HEK293T (cell line): Measurements from ENCODE around the gene MYLK.
"Not testable (repeated sequence)": the region's sequence is repeated elsewhere in the genome, so short reads cannot be mapped to it uniquely, and the experiment has no call there.

Experiments used
- CTCF ChIA-PET: fragments of 350-600 bp; formaldehyde crosslinking; extraction: SDS; loops from one replicate; lab custom pipeline; 2021; ENCODE audit warnings: antibody characterized with exemption, inconsistent platforms; lab: Yijun Ruan, JAX
- POLR2A ChIA-PET: fragments of 350-600 bp; formaldehyde crosslinking; extraction: SDS; loops from one replicate; lab custom pipeline; 2020; ENCODE audit warnings: antibody characterized with exemption, inconsistent platforms; lab: Yijun Ruan, JAX
- DNase-seq: peaks from one replicate; pipeline ENCODE4 v3.0.0; 2012; ENCODE audit warnings: mixed read lengths; ENCODE audit errors: extremely low spot score
- ARNT ChIP-seq: fragments of 450-650 bp; IDR thresholded peaks from 2 replicates; pipeline ENCODE4 v1.6.1; 2017; ENCODE audit warnings: mild to moderate bottlenecking
- BHLHE40 ChIP-seq: fragments of 450-650 bp; IDR thresholded peaks from 2 replicates; pipeline ENCODE4 v1.6.1; 2016; ENCODE audit warnings: mild to moderate bottlenecking, moderate library complexity, borderline replicate concordance
- CTBP1 ChIP-seq: fragments of 450-650 bp; IDR thresholded peaks from 2 replicates; pipeline ENCODE4 v1.6.1; 2016; ENCODE audit warnings: borderline replicate concordance
- ELF4 ChIP-seq: fragments of 450-650 bp; IDR thresholded peaks from 2 replicates; pipeline ENCODE4 v1.6.1; 2017; ENCODE audit warnings: antibody characterized with exemption
- FOXA1 ChIP-seq: fragments of 450-650 bp; IDR thresholded peaks from 2 replicates; pipeline ENCODE4 v1.6.1; 2016; ENCODE audit warnings: mild to moderate bottlenecking
- FOXK2 ChIP-seq: fragments of 450-650 bp; IDR thresholded peaks from 2 replicates; pipeline ENCODE4 v1.6.1; 2016; ENCODE audit warnings: mild to moderate bottlenecking
- FOXM1 ChIP-seq: fragments of 450-650 bp; IDR thresholded peaks from 2 replicates; pipeline ENCODE4 v1.6.1; 2017; ENCODE audit warnings: mild to moderate bottlenecking, borderline replicate concordance
- HDGF ChIP-seq: fragments of 450-650 bp; IDR thresholded peaks from 2 replicates; pipeline ENCODE4 v1.6.1; 2017; ENCODE audit warnings: antibody characterized with exemption, borderline replicate concordance
- L3MBTL2 ChIP-seq: fragments of 450-650 bp; conservative IDR thresholded peaks from 2 replicates; pipeline ENCODE4 v1.6.1; 2016; ENCODE audit warnings: mild to moderate bottlenecking
- LEF1 ChIP-seq: fragments of 450-650 bp; IDR thresholded peaks from 2 replicates; pipeline ENCODE4 v1.6.1; 2017; ENCODE audit warnings: mild to moderate bottlenecking, borderline replicate concordance
- NFRKB ChIP-seq: fragments of 450-650 bp; IDR thresholded peaks from 2 replicates; pipeline ENCODE4 v1.6.1; 2016; ENCODE audit warnings: mild to moderate bottlenecking, moderate library complexity
- SP1 ChIP-seq: fragments of 450-650 bp; IDR thresholded peaks from 2 replicates; pipeline ENCODE4 v1.6.1; 2017
- SUZ12 ChIP-seq: fragments of 450-650 bp; IDR thresholded peaks from 2 replicates; pipeline ENCODE4 v1.6.1; 2016; ENCODE audit warnings: mild to moderate bottlenecking
- TARDBP ChIP-seq: fragments of 450-650 bp; IDR thresholded peaks from 2 replicates; pipeline ENCODE4 v1.6.1; 2016
- ZNF384 ChIP-seq: fragments of 450-650 bp; IDR thresholded peaks from 2 replicates; pipeline ENCODE4 v1.6.1; 2016
- TF ChIP-seq, protein P1 (sequence below): fragments of 450-650 bp; IDR thresholded peaks from 2 replicates; pipeline ENCODE4 v1.6.1; 2016

The MYLK gene

DNA sequence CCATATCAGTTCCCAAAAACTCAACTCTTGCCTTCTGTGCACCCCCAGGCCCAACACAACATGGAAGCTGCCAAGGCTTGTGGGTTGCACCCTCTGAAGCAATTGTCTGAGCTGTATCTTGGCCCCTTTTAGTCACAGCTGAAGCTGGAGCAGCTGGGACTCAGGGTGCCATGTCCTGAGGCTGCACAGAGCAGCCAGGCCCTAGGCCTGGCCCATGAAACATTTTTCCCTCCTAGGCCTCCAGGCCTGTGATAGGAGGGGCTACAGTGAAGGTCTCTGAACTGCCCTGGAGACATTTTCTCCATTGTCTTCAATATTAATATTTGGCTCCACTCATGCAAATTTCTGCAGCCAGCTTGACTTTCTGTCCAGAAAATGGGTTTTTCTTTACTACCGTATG lies 8.1 kb upstream of the MYLK start:
- TF ChIP-seq SP1: no peak
- no peak for TF ChIP-seq HDGF
- TF ChIP-seq CTBP1: no peak
- no peak for TF ChIP-seq TARDBP

GRCh38 chr3:123890991-123891390 lies 6.9 kb upstream of the MYLK start:
- DNase-seq, POLR2A ChIA-PET, CTCF ChIA-PET: not testable (repeated sequence)

More for the DNA sequence above, 8.1 kb upstream of the MYLK start:
- no peak for DNase-seq
- ChIA-PET CTCF (no interaction called here), POLR2A (no interaction called here)

DNA sequence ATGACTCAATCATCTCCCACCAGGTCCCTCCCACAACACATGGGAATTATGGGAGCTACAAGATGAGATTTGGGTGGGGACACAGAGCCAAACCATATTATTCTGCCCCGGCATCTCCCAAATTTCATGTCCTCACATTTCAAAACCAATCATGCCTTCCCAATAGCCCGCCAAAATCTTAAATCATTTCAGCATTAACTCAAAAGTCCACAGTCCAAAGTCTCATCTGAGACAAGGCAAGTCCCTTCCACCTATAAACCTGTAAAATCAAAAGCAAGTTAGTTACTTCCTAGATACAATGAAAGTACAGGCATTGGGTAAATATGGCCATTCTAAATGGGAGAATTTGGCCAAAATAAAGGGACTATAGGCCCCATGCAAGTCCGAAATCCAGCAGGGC lies 6.0 kb upstream of the MYLK start:
- CTCF ChIA-PET, DNase-seq, POLR2A ChIA-PET: not testable (repeated sequence)

DNA sequence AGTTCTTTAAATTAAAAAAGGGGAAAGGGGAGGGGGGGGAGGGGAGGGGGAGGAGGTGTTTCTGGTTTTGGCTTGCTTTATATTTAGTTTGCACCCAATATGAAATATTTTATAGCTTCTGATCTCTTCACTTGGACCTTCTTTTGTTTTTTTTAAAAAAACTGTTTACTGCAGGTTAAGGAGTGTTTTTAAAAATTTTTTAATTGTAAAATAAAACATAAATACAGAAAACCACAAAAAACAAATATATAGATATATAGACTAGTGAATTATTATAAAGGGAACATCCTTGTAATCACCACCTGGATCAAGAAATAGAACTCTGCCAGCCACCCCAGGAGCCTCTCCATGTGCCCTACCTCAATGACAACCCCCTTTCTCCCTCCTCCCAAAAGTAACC lies 861 bp upstream of the MYLK start:
- DNase-seq: no peak
- CTCF ChIA-PET: no interaction called here
- TF ChIP-seq, protein P1, sequence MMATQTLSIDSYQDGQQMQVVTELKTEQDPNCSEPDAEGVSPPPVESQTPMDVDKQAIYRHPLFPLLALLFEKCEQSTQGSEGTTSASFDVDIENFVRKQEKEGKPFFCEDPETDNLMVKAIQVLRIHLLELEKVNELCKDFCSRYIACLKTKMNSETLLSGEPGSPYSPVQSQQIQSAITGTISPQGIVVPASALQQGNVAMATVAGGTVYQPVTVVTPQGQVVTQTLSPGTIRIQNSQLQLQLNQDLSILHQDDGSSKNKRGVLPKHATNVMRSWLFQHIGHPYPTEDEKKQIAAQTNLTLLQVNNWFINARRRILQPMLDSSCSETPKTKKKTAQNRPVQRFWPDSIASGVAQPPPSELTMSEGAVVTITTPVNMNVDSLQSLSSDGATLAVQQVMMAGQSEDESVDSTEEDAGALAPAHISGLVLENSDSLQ: no peak
- TF ChIP-seq FOXM1 (no peak), BHLHE40 (no peak), ARNT (no peak), HDGF (no peak), L3MBTL2 (no peak), FOXK2 (no peak), SP1 (no peak), SUZ12 (no peak), CTBP1 (no peak), NFRKB (no peak), TARDBP (no peak), ELF4 (no peak), ZNF384 (no peak), LEF1 (no peak)
- POLR2A ChIA-PET: no interaction called here

GRCh38 chr3:123883701-123884202 lies 380 bp downstream of the MYLK start:
- TF ChIP-seq, protein P1: no peak
- TF ChIP-seq CTBP1 (no peak), TARDBP (no peak), FOXK2 (no peak), FOXA1 (no peak), NFRKB (no peak), BHLHE40 (no peak), ZNF384 (no peak), ARNT (no peak), LEF1 (no peak)
- CTCF ChIA-PET: no interaction called here
- no peak for DNase-seq
- POLR2A ChIA-PET: no interaction called here

- TF ChIP-seq FOXA1 (no peak), CTBP1 (no peak), HDGF (no peak), ARNT (no peak), NFRKB (no peak), ZNF384 (no peak), TARDBP (no peak), SP1 (no peak), LEF1 (no peak), FOXM1 (no peak), BHLHE40 (no peak)
- no peak for DNase-seq
- ChIA-PET CTCF (no interaction called here), POLR2A (no interaction called here)
Measured at GRCh38 chr3:123883111-123883510, 1.0 kb downstream of the MYLK start.

DNA sequence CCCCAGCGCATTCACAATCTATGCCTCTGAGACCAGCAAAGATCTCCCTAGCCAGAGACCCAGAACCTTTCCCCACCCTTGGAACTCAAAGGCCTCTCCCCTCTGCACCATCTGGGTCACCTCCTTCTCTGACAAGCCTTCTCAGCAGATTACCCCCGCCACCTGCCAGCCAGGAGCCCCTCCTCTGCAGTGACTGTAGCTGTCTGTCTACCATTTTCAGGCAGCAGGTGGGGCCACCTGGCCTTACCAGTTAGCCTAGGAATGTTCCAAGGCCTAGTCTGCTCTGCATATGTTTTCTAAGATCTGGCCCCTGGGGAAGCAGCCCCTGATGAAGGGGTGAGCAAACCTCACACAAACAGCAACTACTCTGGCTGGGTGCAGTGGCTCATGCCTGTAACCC lies 2.4 kb downstream of the MYLK start:
- no peak for DNase-seq
- TF ChIP-seq ARNT (no peak), FOXK2 (no peak), HDGF (no peak), FOXA1 (no peak), LEF1 (no peak), BHLHE40 (no peak), CTBP1 (no peak)
- TF ChIP-seq, protein P1: no peak
- POLR2A ChIA-PET: no interaction called here
- CTCF ChIA-PET: no interaction called here

DNA sequence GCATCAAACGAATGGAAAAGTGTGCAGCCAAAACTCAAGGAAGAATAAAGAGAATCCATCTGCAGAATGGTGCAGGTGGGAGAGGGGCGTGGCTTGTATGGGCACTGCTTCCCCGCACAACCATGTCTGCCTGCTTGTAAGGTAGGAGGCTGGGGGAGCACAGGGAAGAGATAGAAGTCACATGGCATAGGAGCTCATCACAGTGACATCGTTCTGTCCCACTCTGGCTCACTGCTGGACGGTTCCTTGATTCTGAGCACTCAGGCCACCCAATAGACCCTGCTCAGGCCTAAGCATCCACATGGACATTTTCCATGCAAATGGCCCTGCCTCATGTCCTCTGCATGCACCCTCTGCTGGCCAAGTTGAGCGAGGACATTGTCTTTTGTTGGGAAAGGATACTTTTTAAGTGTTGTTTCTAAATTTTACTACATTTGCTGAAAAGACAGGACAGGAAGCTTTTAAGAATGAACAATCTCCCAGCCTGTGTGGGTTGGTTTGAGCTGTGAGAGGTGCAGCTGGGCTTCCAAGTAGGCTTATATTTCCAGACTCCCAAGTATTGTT lies 3.1 kb downstream of the MYLK start:
- CTCF ChIA-PET: no interaction called here
- DNase-seq: no peak
- POLR2A ChIA-PET: no interaction called here
- TF ChIP-seq HDGF: no peak
- no peak for TF ChIP-seq ZNF384
- no peak for TF ChIP-seq SP1
- TF ChIP-seq LEF1: no peak
